T-helper 17 cell (primary cell): ENCODE results near the gene AZU1. TPM values are rescaled to one million over a fixed set of nuclear protein-coding genes. Genes with fewer than 3 reads are reported as not detected.

ENCODE experiments used
- ATAC-seq: fragments of 150-1000 bp; cut with Tn5 transposase; 2 replicates; pipeline ENCODE4 v1.10.0; 2021; ENCODE audit warnings: mild to moderate bottlenecking, moderate library complexity
- DNase-seq, 3 donors: peaks; one replicate each; pipeline versions ENCODE4 v3.0.0 to v3.0.0-alpha.2; 2020 to 2021
- H3K9me3 ChIP-seq: one replicate; pipeline ENCODE4 v1.7.0; 2013; ENCODE audit warnings: low read length, mild to moderate bottlenecking; ENCODE audit not compliant: control insufficient read depth, poor library complexity, severe bottlenecking
- H3K27ac Mint-ChIP-seq: one replicate; pipeline ENCODE4 v1.8.0; 2022; ENCODE audit warnings: mild to moderate bottlenecking, moderate library complexity, mixed read lengths
- H3K27me3 Mint-ChIP-seq: one replicate; pipeline ENCODE4 v1.8.0; 2022; ENCODE audit warnings: mixed read lengths
- H3K36me3 Mint-ChIP-seq: one replicate; pipeline ENCODE4 v1.8.0; 2022; ENCODE audit warnings: low read depth, mixed read lengths
- H3K4me1 Mint-ChIP-seq: one replicate; pipeline ENCODE4 v1.8.0; 2022; ENCODE audit warnings: mild to moderate bottlenecking, mixed read lengths
- H3K4me3 Mint-ChIP-seq: one replicate; pipeline ENCODE4 v1.8.0; 2022; ENCODE audit warnings: mild to moderate bottlenecking, moderate library complexity, mixed read lengths
- total RNA-seq, 4 donors: library from RNA in 2 of 4; stranded (reverse) in 2 of 4; gene quantifications; one replicate each; pipeline ENCODE4 v1.2.3 and lab custom pipeline; 2022 to 2026

AZU1 gene
- total RNA-seq, 2 donors from 2014 or later = 0.90 to 1.2 TPM

DNA sequence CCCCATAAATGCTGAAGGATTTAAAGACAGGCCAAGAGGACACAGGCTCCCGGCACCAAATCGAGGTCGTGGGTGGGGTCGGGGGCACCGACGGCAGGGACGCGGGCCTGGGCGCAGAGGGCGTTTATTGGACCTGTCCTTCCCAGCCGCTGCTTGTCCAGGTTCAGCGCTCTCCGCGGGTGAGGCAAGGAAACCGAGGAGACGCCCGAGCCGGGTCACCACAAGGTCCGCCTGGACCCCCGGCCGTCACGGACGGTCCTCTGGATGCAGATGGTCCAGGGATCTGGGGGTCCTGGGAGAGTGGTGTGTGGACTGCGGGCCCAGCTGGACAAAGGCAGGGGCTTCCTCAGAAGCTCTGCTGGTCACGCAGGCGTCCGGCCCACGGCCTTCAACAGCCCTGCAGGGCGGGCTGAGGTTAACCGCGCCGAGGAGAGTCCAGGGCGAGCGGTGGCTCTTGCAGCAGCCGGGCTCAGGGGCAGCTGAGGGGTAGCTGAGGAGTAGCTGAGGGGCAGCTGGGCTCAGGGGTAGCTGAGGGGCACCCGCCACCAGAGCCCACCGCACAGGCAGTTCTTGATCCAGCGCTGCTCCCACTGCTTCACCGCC is 40.3 kb downstream of the AZU1 start:
- no peak overlapping the region for H3K4me3 Mint-ChIP-seq
- no peaks in the 10 kb centered on the region for H3K9me3 ChIP-seq
- ATAC-seq = no peak
- H3K27ac Mint-ChIP-seq = peak overlapping the region; percentile 41
- H3K4me1 Mint-ChIP-seq = peaks cover 18% of the 10 kb centered on the region
- no peak for DNase-seq
- H3K36me3 Mint-ChIP-seq = peaks cover 2% of the 10 kb centered on the region
- no peaks in the 10 kb centered on the region for H3K27me3 Mint-ChIP-seq

GRCh38 chr19:868458-869244 is 41.0 kb downstream of the AZU1 start:
- no peaks in the 10 kb centered on the region for H3K9me3 ChIP-seq
- no peak overlapping the region for H3K4me3 Mint-ChIP-seq
- DNase-seq (no peak), ATAC-seq (no peak)
- peaks cover 2% of the 10 kb centered on the region for H3K36me3 Mint-ChIP-seq
- peaks cover 18% of the 10 kb centered on the region for H3K4me1 Mint-ChIP-seq
- no peak overlapping the region for H3K27ac Mint-ChIP-seq
- no peaks in the 10 kb centered on the region for H3K27me3 Mint-ChIP-seq

- Mint-ChIP-seq H3K27me3 (no peaks in the 10 kb centered on the region), H3K4me3 (no peak overlapping the region), H3K4me1 (peaks cover 16% of the 10 kb centered on the region), H3K36me3 (peaks cover 2% of the 10 kb centered on the region), H3K27ac (peak overlapping the region; percentile 87)
- DNase-seq (no peak), ATAC-seq (no peak)
- H3K9me3 ChIP-seq = no peaks in the 10 kb centered on the region
Observed at GRCh38 chr19:869245-870177, 41.9 kb downstream of the AZU1 start.

DNA sequence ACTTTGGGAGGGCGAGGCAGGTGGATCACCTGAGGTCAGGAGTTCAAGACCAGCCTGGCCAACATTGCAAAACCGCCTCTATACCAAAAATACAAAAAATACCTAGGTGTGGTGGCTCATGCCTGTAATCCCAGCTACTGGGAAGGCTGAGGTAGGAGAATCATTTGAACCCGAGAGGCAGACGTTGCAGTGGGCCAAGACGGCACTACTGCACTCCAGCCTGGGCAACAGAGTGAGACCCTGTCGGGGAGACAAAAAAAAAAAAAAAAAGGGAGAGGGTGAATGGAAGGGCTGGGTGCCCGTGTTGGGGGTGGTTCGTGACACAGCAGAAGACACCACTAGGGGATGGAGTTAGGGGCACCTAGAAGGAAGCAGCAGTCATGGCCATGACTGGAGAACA is 42.7 kb downstream of the AZU1 start:
- Mint-ChIP-seq H3K36me3 (peaks cover 2% of the 10 kb centered on the region), H3K27me3 (no peaks in the 10 kb centered on the region), H3K4me3 (no peak overlapping the region), H3K4me1 (peaks cover 16% of the 10 kb centered on the region), H3K27ac (peak overlapping the region; percentile 87)
- H3K9me3 ChIP-seq = no peaks in the 10 kb centered on the region
- DNase-seq = no peak
- ATAC-seq = no peak

DNA sequence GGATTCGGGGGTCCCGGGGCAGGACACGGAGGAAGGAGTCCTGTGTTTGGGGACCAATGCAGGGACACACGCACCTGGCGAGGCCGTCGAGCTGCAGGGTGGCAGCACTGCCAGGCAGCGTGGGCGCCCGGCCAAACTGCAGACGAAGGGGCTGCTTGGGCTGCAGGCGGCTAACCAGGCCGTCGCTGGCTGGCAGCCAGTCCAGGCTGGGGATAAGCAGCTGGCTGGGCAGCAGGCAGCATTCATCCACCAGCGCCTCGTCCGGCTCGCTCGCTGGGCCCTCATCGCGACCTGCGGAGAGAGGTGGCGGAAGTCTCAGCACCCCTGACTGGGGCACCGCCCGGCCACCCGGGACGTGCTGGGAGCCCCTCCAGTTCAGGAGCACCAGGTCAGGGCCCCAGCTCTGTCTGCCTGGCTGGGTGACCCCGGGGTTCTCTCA is 43.3 kb downstream of the AZU1 start:
- peaks cover 16% of the 10 kb centered on the region for H3K4me1 Mint-ChIP-seq
- peaks cover 2% of the 10 kb centered on the region for H3K36me3 Mint-ChIP-seq
- peak overlapping the region; percentile 87 for H3K27ac Mint-ChIP-seq
- peak overlapping the region; percentile 89 for H3K4me3 Mint-ChIP-seq
- H3K9me3 ChIP-seq = no peaks in the 10 kb centered on the region
- DNase-seq (no peak), ATAC-seq (no peak)
- H3K27me3 Mint-ChIP-seq = no peaks in the 10 kb centered on the region

DNA sequence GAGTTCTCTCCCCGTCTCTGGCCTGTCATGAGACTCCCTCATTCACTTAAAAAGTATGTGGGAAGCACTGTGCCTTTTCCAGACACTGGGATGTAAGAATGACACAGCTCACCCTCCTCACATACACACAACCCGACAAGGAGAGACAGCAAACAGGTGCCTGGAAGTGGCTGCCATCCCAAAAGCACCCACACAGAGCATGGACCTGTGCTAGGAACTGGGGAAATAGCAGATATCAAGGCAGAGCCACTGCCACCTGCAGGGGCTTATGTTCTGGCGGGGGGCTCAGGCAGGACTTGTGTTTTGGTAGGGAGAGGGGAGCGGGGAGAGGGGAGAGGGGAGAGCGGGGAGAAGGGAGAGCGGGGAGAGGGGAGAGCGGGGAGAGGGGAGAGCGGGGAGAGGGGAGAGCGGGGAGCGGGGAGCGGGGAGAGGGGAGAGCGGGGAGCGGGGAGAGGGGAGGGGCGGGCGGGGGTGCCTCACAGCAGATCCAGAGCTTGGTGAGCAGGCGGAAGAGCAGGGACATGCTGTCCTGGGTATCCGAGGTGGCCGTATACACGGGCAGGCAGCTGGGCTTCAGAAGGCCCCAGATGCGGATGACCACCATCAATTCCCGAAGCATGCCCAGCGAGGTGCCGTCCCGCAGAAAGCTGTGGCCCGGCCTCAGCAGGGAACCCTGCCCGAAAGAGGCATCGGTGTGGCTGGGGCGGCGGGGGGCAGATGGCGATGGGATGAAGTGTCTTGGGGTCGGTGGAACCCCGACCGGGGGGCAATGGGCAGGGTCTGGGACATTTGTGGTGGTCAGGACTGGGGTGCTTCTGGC is 44.0 kb downstream of the AZU1 start:
- peak overlapping the region; percentile 89 for H3K4me3 Mint-ChIP-seq
- H3K27me3 Mint-ChIP-seq = no peaks in the 10 kb centered on the region
- no peaks in the 10 kb centered on the region for H3K9me3 ChIP-seq
- no peak for ATAC-seq
- H3K4me1 Mint-ChIP-seq = peaks cover 16% of the 10 kb centered on the region
- H3K27ac Mint-ChIP-seq = peak overlapping the region; percentile 66
- DNase-seq = no peak
- peaks cover 2% of the 10 kb centered on the region for H3K36me3 Mint-ChIP-seq

DNA sequence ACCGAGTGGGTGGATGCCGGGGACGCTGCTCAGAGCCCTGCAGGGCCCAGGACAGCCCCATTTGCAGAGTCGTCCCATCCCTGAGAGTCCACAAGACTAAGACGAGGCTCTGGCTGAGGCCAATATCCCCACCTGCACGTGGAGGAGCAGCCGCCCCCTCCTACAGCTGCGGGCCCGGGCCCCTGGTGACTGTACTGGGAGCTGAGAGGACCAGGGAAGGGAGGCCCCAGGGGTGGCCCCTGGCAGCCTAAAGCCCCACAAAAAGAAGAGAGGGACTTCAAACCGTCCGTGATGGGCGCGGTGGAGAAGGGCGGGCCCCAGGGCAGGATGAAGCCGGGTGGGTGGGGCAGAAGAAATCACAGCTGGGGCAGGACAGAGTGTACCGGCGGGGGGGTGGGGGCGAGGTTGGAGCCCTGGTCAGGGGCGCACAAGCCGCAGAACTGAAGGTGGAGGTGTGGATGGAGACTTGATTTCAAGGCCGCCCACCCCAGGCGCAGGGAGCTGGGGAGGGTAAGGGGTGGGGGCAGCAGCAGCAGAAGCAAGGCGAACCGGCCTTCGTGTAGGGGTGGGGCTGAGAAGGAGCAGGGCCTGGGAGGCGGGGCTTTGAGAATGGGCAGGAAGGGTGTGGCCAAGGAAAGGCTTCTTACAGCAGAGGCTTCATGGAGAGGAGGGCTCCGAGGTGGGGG is 44.8 kb downstream of the AZU1 start:
- ATAC-seq (peak; percentile 84), DNase-seq (peak; percentile 70 to 79 (median 76))
- peak overlapping the region; percentile 89 for H3K4me3 Mint-ChIP-seq
- peak overlapping the region; percentile 66 for H3K27ac Mint-ChIP-seq
- peaks cover 2% of the 10 kb centered on the region for H3K36me3 Mint-ChIP-seq
- no peaks in the 10 kb centered on the region for H3K27me3 Mint-ChIP-seq
- H3K9me3 ChIP-seq = no peaks in the 10 kb centered on the region
- peaks cover 16% of the 10 kb centered on the region for H3K4me1 Mint-ChIP-seq

DNA sequence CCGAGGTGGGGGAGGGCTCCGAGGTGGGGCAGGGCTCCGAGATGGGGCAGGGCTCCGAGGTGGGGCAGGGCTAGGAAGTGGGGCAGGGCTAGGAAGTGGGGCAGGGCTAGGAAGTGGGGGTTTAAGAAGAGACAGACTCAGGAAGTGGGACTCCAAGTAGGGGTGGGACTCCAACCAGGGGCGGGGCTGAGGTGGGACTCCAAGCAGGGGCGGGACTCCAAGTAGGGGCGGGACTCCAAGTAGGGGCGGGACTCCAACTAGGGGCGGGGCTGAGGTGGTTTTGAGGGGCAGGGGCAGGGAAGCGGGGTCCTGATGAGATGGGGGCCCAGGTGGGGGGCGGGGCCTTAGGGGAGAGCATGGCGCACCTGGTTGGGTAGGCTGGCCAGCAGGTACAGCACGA is 45.4 kb downstream of the AZU1 start:
- Mint-ChIP-seq H3K4me3 (peak overlapping the region; percentile 89), H3K36me3 (peaks cover 2% of the 10 kb centered on the region), H3K4me1 (peaks cover 16% of the 10 kb centered on the region), H3K27me3 (no peaks in the 10 kb centered on the region), H3K27ac (peak overlapping the region; percentile 66)
- ATAC-seq (peak; percentile 90), DNase-seq (peak; percentile 57 to 81 (median 67))
- H3K9me3 ChIP-seq = no peaks in the 10 kb centered on the region

GRCh38 chr19:873561-874041 is 46.0 kb downstream of the AZU1 start:
- no peak for ATAC-seq
- no peak for DNase-seq
- Mint-ChIP-seq H3K27me3 (no peaks in the 10 kb centered on the region), H3K4me1 (peaks cover 14% of the 10 kb centered on the region), H3K27ac (no peak overlapping the region), H3K4me3 (no peak overlapping the region), H3K36me3 (peaks cover 2% of the 10 kb centered on the region)
- no peaks in the 10 kb centered on the region for H3K9me3 ChIP-seq

- Mint-ChIP-seq H3K4me3 (no peak overlapping the region), H3K27me3 (no peaks in the 10 kb centered on the region), H3K4me1 (peaks cover 11% of the 10 kb centered on the region), H3K36me3 (peaks cover 2% of the 10 kb centered on the region), H3K27ac (no peak overlapping the region)
- DNase-seq = no peak
- ATAC-seq = no peak
- no peaks in the 10 kb centered on the region for H3K9me3 ChIP-seq
Observed at GRCh38 chr19:875265-875879, 47.7 kb downstream of the AZU1 start.

DNA sequence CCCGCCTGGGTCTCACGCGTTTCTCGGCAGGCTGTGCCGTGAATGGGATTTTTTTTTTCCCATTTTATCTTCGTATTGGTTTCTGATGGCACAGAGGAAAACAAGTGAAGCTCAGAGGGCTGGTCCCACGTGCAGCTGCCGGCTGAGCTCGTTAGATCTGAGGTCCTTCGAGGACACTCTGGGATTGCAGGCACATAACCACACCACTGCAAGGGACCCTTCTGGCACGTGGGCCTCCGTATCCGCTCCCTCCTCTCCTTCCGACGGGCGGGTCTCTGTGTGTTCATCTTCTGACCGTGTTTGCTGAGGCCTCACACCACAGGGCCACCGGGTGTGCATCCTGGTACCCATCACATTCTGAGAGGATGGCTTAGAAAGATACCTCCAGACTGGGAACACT is 48.5 kb downstream of the AZU1 start:
- H3K9me3 ChIP-seq = no peaks in the 10 kb centered on the region
- Mint-ChIP-seq H3K36me3 (peaks cover 2% of the 10 kb centered on the region), H3K27me3 (no peaks in the 10 kb centered on the region), H3K4me1 (peaks cover 10% of the 10 kb centered on the region), H3K27ac (no peak overlapping the region), H3K4me3 (no peak overlapping the region)
- ATAC-seq = no peak
- no peak for DNase-seq
